Measurements from ENCODE around the gene HNF4A. TPM values are rescaled to one million over a fixed set of nuclear protein-coding genes. Genes with fewer than 3 reads are reported as not detected.
"Not testable (repeated sequence)": the region's sequence is repeated elsewhere in the genome, so short reads cannot be mapped to it uniquely, and the experiment has no call there.

Gene HNF4A
- total RNA-seq, 1 donor from 2014 or later, result not detected

GRCh38 chr20:44342248-44342647 lies 13.3 kb upstream of the HNF4A start:
- ATAC-seq, result peak; percentile 44
- DNase-seq (ENCODE audit: missing footprints), result no peak
- intact Hi-C loops (cut with DNase I), result no loop called here

GRCh38 chr20:44343162-44343675 lies 12.3 kb upstream of the HNF4A start:
- DNase-seq (ENCODE audit: missing footprints) (no peak), ATAC-seq (no peak)
- intact Hi-C loops (cut with DNase I), result no loop called here

GRCh38 chr20:44344723-44345122 lies 10.8 kb upstream of the HNF4A start:
- DNase-seq (ENCODE audit: missing footprints) (no peak), ATAC-seq (no peak)
- intact Hi-C loops (cut with DNase I), result no loop called here

GRCh38 chr20:44345147-44345546 lies 10.4 kb upstream of the HNF4A start:
- intact Hi-C loops (cut with DNase I), result no loop called here
- ATAC-seq (no peak), DNase-seq (ENCODE audit: missing footprints) (no peak)

GRCh38 chr20:44345941-44346340 lies 9.6 kb upstream of the HNF4A start:
- ATAC-seq; intact Hi-C loops (cut with DNase I); DNase-seq (ENCODE audit: missing footprints): not testable (repeated sequence)

- intact Hi-C loops (cut with DNase I), result no loop called here
- no peak for DNase-seq (ENCODE audit: missing footprints)
- no peak for ATAC-seq
These were observed 7.3 kb upstream of the HNF4A start for GRCh38 chr20:44348168-44348659.

- no peak for DNase-seq (ENCODE audit: missing footprints)
- intact Hi-C loops (cut with DNase I), result no loop called here
- no peak for ATAC-seq
These were observed 6.2 kb upstream of the HNF4A start for GRCh38 chr20:44349349-44349748.

GRCh38 chr20:44350567-44350966 lies 4.9 kb upstream of the HNF4A start:
- intact Hi-C loops (cut with DNase I), result no loop called here
- ATAC-seq, result peak; percentile 59
- no peak for DNase-seq (ENCODE audit: missing footprints)

GRCh38 chr20:44354979-44355497 lies 461 bp upstream of the HNF4A start:
- DNase-seq (ENCODE audit: missing footprints), result no peak
- intact Hi-C loops (cut with DNase I), result no loop called here
- ATAC-seq, result no peak

GRCh38 chr20:44356353-44356723 lies 839 bp downstream of the HNF4A start:
- no peak for ATAC-seq
- intact Hi-C loops (cut with DNase I), result no loop called here
- no peak for DNase-seq (ENCODE audit: missing footprints)

GRCh38 chr20:44357020-44357419 lies 1.5 kb downstream of the HNF4A start:
- intact Hi-C loops (cut with DNase I), result no loop called here
- ATAC-seq (peak; percentile 43), DNase-seq (ENCODE audit: missing footprints) (no peak)

GRCh38 chr20:44357555-44358125 lies 2.1 kb downstream of the HNF4A start:
- DNase-seq (ENCODE audit: missing footprints) (no peak), ATAC-seq (peak; percentile 79)
- intact Hi-C loops (cut with DNase I), result no loop called here

- DNase-seq (ENCODE audit: missing footprints), result no peak
These were observed 3.3 kb downstream of the HNF4A start for GRCh38 chr20:44358776-44359175.

GRCh38 chr20:44360221-44360620 lies 4.7 kb downstream of the HNF4A start:
- DNase-seq (ENCODE audit: missing footprints) (no peak), ATAC-seq (no peak)
- intact Hi-C loops (cut with DNase I), result no loop called here

More at GRCh38 chr20:44358776-44359175, 3.3 kb downstream of the HNF4A start:
- no peak for ATAC-seq
- intact Hi-C loops (cut with DNase I), result no loop called here

GRCh38 chr20:44361021-44361420 lies 5.5 kb downstream of the HNF4A start:
- DNase-seq (ENCODE audit: missing footprints) (no peak), ATAC-seq (no peak)
- intact Hi-C loops (cut with DNase I), result no loop called here

- DNase-seq (ENCODE audit: missing footprints), result no peak
- intact Hi-C loops (cut with DNase I), result no loop called here
- ATAC-seq, result no peak
These were observed 7.0 kb downstream of the HNF4A start for GRCh38 chr20:44362466-44362940.

GRCh38 chr20:44364068-44364467 lies 8.6 kb downstream of the HNF4A start:
- ATAC-seq (no peak), DNase-seq (ENCODE audit: missing footprints) (no peak)
- intact Hi-C loops (cut with DNase I), result no loop called here

GRCh38 chr20:44364780-44365179 lies 9.3 kb downstream of the HNF4A start:
- intact Hi-C loops (cut with DNase I), result no loop called here
- ATAC-seq, result no peak

GRCh38 chr20:44367746-44368145 lies 12.2 kb downstream of the HNF4A start:
- no peak for ATAC-seq

More at GRCh38 chr20:44364780-44365179, 9.3 kb downstream of the HNF4A start:
- DNase-seq (ENCODE audit: missing footprints), result no peak

GRCh38 chr20:44370639-44371218 lies 15.2 kb downstream of the HNF4A start:
- DNase-seq (ENCODE audit: missing footprints) (no peak), ATAC-seq (no peak)
- intact Hi-C loops (cut with DNase I), result no loop called here

More at GRCh38 chr20:44367746-44368145, 12.2 kb downstream of the HNF4A start:
- intact Hi-C loops (cut with DNase I), result no loop called here
- no peak for DNase-seq (ENCODE audit: missing footprints)

Measured in Right ventricle myocardium inferior (tissue), 1 donor.